Measurements from ENCODE around the gene C17orf107.

GRCh38 chr17:4934173-4934979 is 35.0 kb downstream of the C17orf107 start:
- TF ChIP-seq CTCF (conservative IDR thresholded peaks at IDR 0.05; ENCODE audit: low read length) (peak; percentile 41), EZH2phosphoT487 (IDR thresholded peaks at IDR 0.05; ENCODE audit: borderline replicate concordance, low read depth, low read length) (no peak)

All from OCI-LY7 (cell line).